Neural cell (in vitro differentiated cells): ENCODE results near the gene HJURP. TPM values are rescaled to one million over a fixed set of nuclear protein-coding genes. Genes with fewer than 3 reads are reported as not detected.

Source experiments
- H2AFZ ChIP-seq: fragments of 200-600, 300-800 bp; sonication (generic), shearing (Covaris generic); 2 replicates; pipeline ENCODE4 v1.6.0; 2014; ENCODE audit warnings: low read depth, mild to moderate bottlenecking, antibody characterized with exemption, low read length, moderate library complexity
- H3F3A ChIP-seq: fragments of 200-600 bp; shearing (Covaris generic); 2 replicates; pipeline ENCODE4 v1.6.1; 2016; ENCODE audit warnings: mild to moderate bottlenecking, moderate library complexity, mixed read lengths, antibody characterized with exemption, low read length; ENCODE audit not compliant: insufficient read depth, poor library complexity, severe bottlenecking
- H3K27ac ChIP-seq: fragments of 200-600, 300-800 bp; sonication (generic), shearing (Covaris generic); 2 replicates; pipeline ENCODE4 v1.5.1; 2014; ENCODE audit warnings: mild to moderate bottlenecking, low read length, moderate library complexity
- H3K27me3 ChIP-seq: fragments of 300-800, 200-600 bp; sonication (generic), shearing (Covaris generic); 2 replicates; pipeline ENCODE4 v1.6.0; 2014; ENCODE audit warnings: mild to moderate bottlenecking, low read depth, low read length, moderate library complexity; ENCODE audit not compliant: insufficient read depth
- H3K36me3 ChIP-seq: fragments of 300-800, 200-600 bp; sonication (generic), shearing (Covaris generic); 2 replicates; pipeline ENCODE4 v1.5.1; 2014; ENCODE audit warnings: mild to moderate bottlenecking, antibody characterized with exemption, low read length, moderate library complexity; ENCODE audit not compliant: insufficient read depth
- H3K4me2 ChIP-seq: fragments of 300-800, 200-600 bp; sonication (generic), shearing (Covaris generic); 2 replicates; pipeline ENCODE4 v1.6.0; 2014; ENCODE audit warnings: mild to moderate bottlenecking, low read length
- H3K4me3 ChIP-seq: fragments of 300-800, 200-600 bp; sonication (generic), shearing (Covaris generic); 2 replicates; pipeline ENCODE4 v1.5.1; 2014; ENCODE audit warnings: mild to moderate bottlenecking, low read length, moderate library complexity
- H3K79me2 ChIP-seq: fragments of 200-600 bp; shearing (Covaris generic); replicated peaks from 2 replicates; pipeline ENCODE4 v1.6.0; 2014; ENCODE audit warnings: mild to moderate bottlenecking, low read length, moderate library complexity; ENCODE audit not compliant: insufficient read depth
- H3K9ac ChIP-seq: fragments of 300-800, 200-600 bp; sonication (generic), shearing (Covaris generic); 2 replicates; pipeline ENCODE4 v1.6.1; 2016; ENCODE audit warnings: mild to moderate bottlenecking, low read length, mixed read lengths
- H3K9me2 ChIP-seq: fragments of 200-600 bp; shearing (Covaris generic); 2 replicates; pipeline ENCODE4 v1.6.1; 2016; ENCODE audit warnings: mild to moderate bottlenecking, low read length, mixed read lengths; ENCODE audit not compliant: insufficient read depth
- H3K9me3 ChIP-seq: fragments of 200-600, 300-800 bp; sonication (generic), shearing (Covaris generic); 2 replicates; pipeline ENCODE4 v1.6.1; 2016; ENCODE audit warnings: mild to moderate bottlenecking, mixed run types, low read length, moderate library complexity, mixed read lengths
- H4K20me1 ChIP-seq: fragments of 200-600 bp; shearing (Covaris generic); 2 replicates; pipeline ENCODE4 v1.6.1; 2016; ENCODE audit warnings: mild to moderate bottlenecking, mixed run types; ENCODE audit not compliant: insufficient read depth
- CTCF ChIP-seq: fragments of 450-650 bp; IDR thresholded peaks from 2 replicates; pipeline ENCODE4 v1.5.1; 2014; ENCODE audit warnings: antibody characterized with exemption, mild to moderate bottlenecking, moderate library complexity; ENCODE audit not compliant: poor library complexity, severe bottlenecking
- EP300 ChIP-seq: fragments of 450-650 bp; conservative IDR thresholded peaks from 2 replicates; pipeline ENCODE4 v1.6.1; 2014; ENCODE audit warnings: antibody characterized with exemption, mild to moderate bottlenecking, moderate library complexity; ENCODE audit not compliant: poor library complexity, severe bottlenecking
- EZH2 ChIP-seq: fragments of 200-600, 300-800 bp; shearing (Covaris generic), sonication (generic); IDR thresholded peaks from 2 replicates; pipeline ENCODE4 v1.6.1; 2014; ENCODE audit warnings: antibody characterized with exemption, low read length, borderline replicate concordance, mild to moderate bottlenecking; ENCODE audit not compliant: insufficient read depth, poor library complexity, severe bottlenecking
- MXI1 ChIP-seq: fragments of 450-650 bp; conservative IDR thresholded peaks from 2 replicates; pipeline ENCODE4 v1.6.1; 2014; ENCODE audit warnings: antibody characterized with exemption, mild to moderate bottlenecking; ENCODE audit not compliant: poor library complexity, severe bottlenecking
- POLR2AphosphoS5 ChIP-seq: IDR thresholded peaks from 2 replicates; pipeline ENCODE4 v1.6.1; 2012
- RAD21 ChIP-seq: fragments of 450-650 bp; conservative IDR thresholded peaks from 2 replicates; pipeline ENCODE4 v1.6.1; 2014; ENCODE audit warnings: antibody characterized with exemption, mild to moderate bottlenecking, moderate library complexity
- SMC3 ChIP-seq: fragments of 450-650 bp; conservative IDR thresholded peaks from 2 replicates; pipeline ENCODE4 v1.6.1; 2014; ENCODE audit warnings: antibody characterized with exemption, mild to moderate bottlenecking, moderate library complexity; ENCODE audit not compliant: poor library complexity
- TAF1 ChIP-seq: IDR thresholded peaks from 2 replicates; pipeline ENCODE4 v1.6.1; 2012; ENCODE audit warnings: low read depth
- polyA plus RNA-seq: library from polyadenylated mRNA; depleted of rRNA; stranded (reverse); fragments of >200 nt; gene quantifications from 2 replicates; pipeline ENCODE4 v1.2.3, GENCODE V29; 2014
- TF ChIP-seq, protein P1 (sequence below): IDR thresholded peaks from 2 replicates; pipeline ENCODE4 v1.6.1; 2012; ENCODE audit warnings: borderline replicate concordance

HJURP gene
- polyA plus RNA-seq, 1 donor from 2014 or later, result 1.3 TPM

DNA sequence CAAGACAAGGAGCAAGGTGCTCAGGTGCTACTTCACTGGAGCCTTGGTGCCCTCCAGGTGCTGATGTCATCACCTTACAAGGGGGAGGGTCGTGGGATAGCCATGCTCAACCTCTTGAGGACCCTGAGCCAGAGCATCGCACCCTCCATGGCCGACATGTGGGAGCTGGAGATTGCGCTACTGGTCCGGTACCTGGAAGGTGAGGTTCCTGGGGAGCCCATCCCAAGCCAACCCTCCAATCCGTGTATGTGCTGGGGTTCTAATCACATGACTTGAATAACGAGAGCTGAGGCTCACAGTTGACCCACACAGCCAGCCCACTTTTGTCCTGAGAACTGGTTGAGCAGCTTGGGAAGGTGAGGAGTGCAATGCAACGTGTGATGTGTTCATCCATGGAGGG, 50.3 kb downstream of the HJURP start:
- no peak overlapping the region for H2AFZ ChIP-seq
- H3K4me3 ChIP-seq, result no peak overlapping the region
- no peaks in the 10 kb centered on the region for H4K20me1 ChIP-seq
- no peak overlapping the region for H3K4me2 ChIP-seq
- no peak overlapping the region for H3K27ac ChIP-seq
- no peaks in the 10 kb centered on the region for H3K36me3 ChIP-seq
- H3F3A ChIP-seq, result no peaks in the 10 kb centered on the region
- H3K9ac ChIP-seq, result no peak overlapping the region
- no peak for TF ChIP-seq MXI1
- no peak for TF ChIP-seq POLR2AphosphoS5
- TF ChIP-seq EZH2, result no peak
- no peak for TF ChIP-seq CTCF
- no peak for TF ChIP-seq TAF1
- no peak for TF ChIP-seq RAD21
- no peak for TF ChIP-seq SMC3
- TF ChIP-seq, protein P1, sequence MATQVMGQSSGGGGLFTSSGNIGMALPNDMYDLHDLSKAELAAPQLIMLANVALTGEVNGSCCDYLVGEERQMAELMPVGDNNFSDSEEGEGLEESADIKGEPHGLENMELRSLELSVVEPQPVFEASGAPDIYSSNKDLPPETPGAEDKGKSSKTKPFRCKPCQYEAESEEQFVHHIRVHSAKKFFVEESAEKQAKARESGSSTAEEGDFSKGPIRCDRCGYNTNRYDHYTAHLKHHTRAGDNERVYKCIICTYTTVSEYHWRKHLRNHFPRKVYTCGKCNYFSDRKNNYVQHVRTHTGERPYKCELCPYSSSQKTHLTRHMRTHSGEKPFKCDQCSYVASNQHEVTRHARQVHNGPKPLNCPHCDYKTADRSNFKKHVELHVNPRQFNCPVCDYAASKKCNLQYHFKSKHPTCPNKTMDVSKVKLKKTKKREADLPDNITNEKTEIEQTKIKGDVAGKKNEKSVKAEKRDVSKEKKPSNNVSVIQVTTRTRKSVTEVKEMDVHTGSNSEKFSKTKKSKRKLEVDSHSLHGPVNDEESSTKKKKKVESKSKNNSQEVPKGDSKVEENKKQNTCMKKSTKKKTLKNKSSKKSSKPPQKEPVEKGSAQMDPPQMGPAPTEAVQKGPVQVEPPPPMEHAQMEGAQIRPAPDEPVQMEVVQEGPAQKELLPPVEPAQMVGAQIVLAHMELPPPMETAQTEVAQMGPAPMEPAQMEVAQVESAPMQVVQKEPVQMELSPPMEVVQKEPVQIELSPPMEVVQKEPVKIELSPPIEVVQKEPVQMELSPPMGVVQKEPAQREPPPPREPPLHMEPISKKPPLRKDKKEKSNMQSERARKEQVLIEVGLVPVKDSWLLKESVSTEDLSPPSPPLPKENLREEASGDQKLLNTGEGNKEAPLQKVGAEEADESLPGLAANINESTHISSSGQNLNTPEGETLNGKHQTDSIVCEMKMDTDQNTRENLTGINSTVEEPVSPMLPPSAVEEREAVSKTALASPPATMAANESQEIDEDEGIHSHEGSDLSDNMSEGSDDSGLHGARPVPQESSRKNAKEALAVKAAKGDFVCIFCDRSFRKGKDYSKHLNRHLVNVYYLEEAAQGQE, result no peak
- no peak for TF ChIP-seq EP300
- H3K9me2 ChIP-seq, result no peaks in the 10 kb centered on the region
- no peaks in the 10 kb centered on the region for H3K9me3 ChIP-seq
- no peaks in the 10 kb centered on the region for H3K79me2 ChIP-seq
- H3K27me3 ChIP-seq, result no peaks in the 10 kb centered on the region

- no peak overlapping the region for H2AFZ ChIP-seq
- no peak overlapping the region for H3K9ac ChIP-seq
- H4K20me1 ChIP-seq, result no peaks in the 10 kb centered on the region
- H3K9me2 ChIP-seq, result no peaks in the 10 kb centered on the region
- no peaks in the 10 kb centered on the region for H3K27me3 ChIP-seq
- no peaks in the 10 kb centered on the region for H3K79me2 ChIP-seq
- H3K27ac ChIP-seq, result no peak overlapping the region
- TF ChIP-seq POLR2AphosphoS5, result no peak
- no peak for TF ChIP-seq SMC3
- no peak for TF ChIP-seq CTCF
- TF ChIP-seq MXI1, result no peak
- TF ChIP-seq RAD21, result no peak
- TF ChIP-seq EZH2, result no peak
- TF ChIP-seq, protein P1, result no peak
- TF ChIP-seq TAF1, result no peak
- no peak for TF ChIP-seq EP300
- H3K4me3 ChIP-seq, result no peak overlapping the region
- H3F3A ChIP-seq, result no peaks in the 10 kb centered on the region
- no peaks in the 10 kb centered on the region for H3K36me3 ChIP-seq
- no peak overlapping the region for H3K4me2 ChIP-seq
- H3K9me3 ChIP-seq, result no peaks in the 10 kb centered on the region
Measured at GRCh38 chr2:233803292-233803911, 50.9 kb downstream of the HJURP start.
